ENCODE results near the gene FBXL13.
"Not testable (repeated sequence)": the region's sequence is repeated elsewhere in the genome, so short reads cannot be mapped to it uniquely, and the experiment has no call there.

Gene FBXL13

GRCh38 chr7:102819151-102819550, 255.4 kb downstream of the FBXL13 start:
- no peak for DNase-seq (ENCODE audit: low read depth in 2 of 2)

- DNase-seq (ENCODE audit: low read depth in 2 of 2), result no peak
These were observed 256.7 kb downstream of the FBXL13 start for GRCh38 chr7:102817616-102818573.

GRCh38 chr7:102814025-102814471, 260.5 kb downstream of the FBXL13 start:
- no peak for DNase-seq (ENCODE audit: low read depth in 2 of 2)

- DNase-seq (ENCODE audit: low read depth in 2 of 2), result no peak
These were observed 261.2 kb downstream of the FBXL13 start for GRCh38 chr7:102813191-102814024.

- no peak for DNase-seq (ENCODE audit: low read depth in 2 of 2)
These were observed 262.5 kb downstream of the FBXL13 start for GRCh38 chr7:102811942-102812678.

GRCh38 chr7:102810916-102811315, 263.7 kb downstream of the FBXL13 start:
- no peak for DNase-seq (ENCODE audit: low read depth in 2 of 2)

- DNase-seq (ENCODE audit: low read depth in 2 of 2), result no peak
These were observed 268.0 kb downstream of the FBXL13 start for GRCh38 chr7:102806613-102807012.

GRCh38 chr7:102795987-102796595, 278.5 kb downstream of the FBXL13 start:
- DNase-seq (ENCODE audit: low read depth in 2 of 2), result not testable (repeated sequence)

GRCh38 chr7:102794567-102794966, 280.0 kb downstream of the FBXL13 start:
- DNase-seq (ENCODE audit: low read depth in 2 of 2), result not testable (repeated sequence)

GRCh38 chr7:102791831-102792230, 282.8 kb downstream of the FBXL13 start:
- not testable (repeated sequence) for DNase-seq (ENCODE audit: low read depth in 2 of 2)

GRCh38 chr7:102791367-102791766, 283.2 kb downstream of the FBXL13 start:
- DNase-seq (ENCODE audit: low read depth in 2 of 2), result not testable (repeated sequence)

GRCh38 chr7:102790364-102791100, 284.1 kb downstream of the FBXL13 start:
- not testable (repeated sequence) for DNase-seq (ENCODE audit: low read depth in 2 of 2)

- not testable (repeated sequence) for DNase-seq (ENCODE audit: low read depth in 2 of 2)
These were observed 285.8 kb downstream of the FBXL13 start for GRCh38 chr7:102788770-102789169.

GRCh38 chr7:102780926-102781325, 293.7 kb downstream of the FBXL13 start:
- DNase-seq (ENCODE audit: low read depth in 2 of 2), result not testable (repeated sequence)

GRCh38 chr7:102778663-102779062, 295.9 kb downstream of the FBXL13 start:
- DNase-seq (ENCODE audit: low read depth in 2 of 2), result not testable (repeated sequence)

GRCh38 chr7:102776217-102776616, 298.4 kb downstream of the FBXL13 start:
- not testable (repeated sequence) for DNase-seq (ENCODE audit: low read depth in 2 of 2)

- DNase-seq (ENCODE audit: low read depth in 2 of 2), result not testable (repeated sequence)
These were observed 304.1 kb downstream of the FBXL13 start for GRCh38 chr7:102770467-102770866.

GRCh38 chr7:102769657-102770192, 304.9 kb downstream of the FBXL13 start:
- DNase-seq (ENCODE audit: low read depth in 2 of 2), result not testable (repeated sequence)

GRCh38 chr7:102763295-102763905, 311.2 kb downstream of the FBXL13 start:
- DNase-seq (ENCODE audit: low read depth in 2 of 2), result not testable (repeated sequence)
